GM03348 (cell line): ENCODE measurements around the gene NIP7.
"Not testable (repeated sequence)": the region's sequence is repeated elsewhere in the genome, so short reads cannot be mapped to it uniquely, and the experiment has no call there.

ENCODE experiments used
- DNase-seq: peaks from one replicate; pipeline ENCODE4 v3.0.0; 2012; ENCODE audit warnings: low spot score

Gene NIP7

DNA sequence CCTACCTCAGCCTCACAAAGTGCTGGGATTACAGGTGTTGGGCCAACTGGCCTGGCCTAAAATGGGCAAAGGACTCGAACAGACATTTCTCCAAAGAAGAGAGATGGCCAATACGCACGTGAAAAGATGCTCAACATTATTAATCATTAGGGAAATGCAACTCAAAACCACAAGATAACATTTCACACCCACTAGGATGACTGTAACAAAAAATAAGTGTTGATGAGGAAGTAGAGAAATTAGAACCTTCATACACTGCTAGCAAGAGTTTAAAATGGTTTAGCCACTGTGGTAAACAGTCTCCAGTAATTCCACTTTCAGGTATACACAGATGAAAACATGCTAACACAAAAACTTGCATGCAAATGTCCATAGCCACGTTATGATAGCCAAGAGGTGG, 6.4 kb downstream of the NIP7 start:
- DNase-seq, result no peak

DNA sequence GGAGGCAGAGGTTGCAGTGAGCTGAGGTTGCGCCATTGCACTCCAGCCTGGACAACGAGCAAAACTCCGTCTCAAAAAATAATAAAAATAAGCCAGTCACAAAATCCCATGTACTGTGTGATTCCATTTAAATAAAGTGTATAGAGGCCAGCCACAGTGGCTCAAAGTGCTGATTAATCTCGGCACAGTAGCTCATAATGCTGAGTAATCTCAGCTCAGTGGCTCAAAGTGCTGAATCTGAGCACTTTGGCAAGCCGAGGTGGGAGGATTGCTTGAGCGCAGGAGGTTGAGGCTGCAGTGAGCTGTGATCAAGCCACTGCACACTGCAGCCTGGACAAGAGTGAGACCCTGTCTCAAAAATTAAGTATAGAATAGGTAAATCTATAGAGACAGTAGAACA, 7.1 kb downstream of the NIP7 start:
- DNase-seq, result no peak

DNA sequence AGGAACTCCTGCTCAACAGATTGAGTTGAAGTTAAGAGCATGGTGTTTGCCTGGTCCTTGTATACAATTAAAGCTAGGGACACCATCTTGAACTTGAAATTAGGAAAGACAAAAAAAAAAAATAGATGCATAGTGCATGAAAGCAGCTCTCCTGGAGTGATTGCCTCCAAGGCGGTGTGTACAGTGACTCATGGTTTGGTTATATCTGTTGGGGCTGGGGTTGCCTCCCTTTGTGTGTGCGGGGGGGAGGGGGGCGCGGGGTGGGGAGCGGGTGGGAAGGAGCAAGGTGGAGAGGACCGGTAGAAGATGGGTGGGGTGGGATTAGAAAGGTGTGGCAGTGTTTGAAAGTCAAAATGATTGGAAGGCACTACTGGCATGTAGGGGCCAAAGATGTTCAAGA, 8.7 kb downstream of the NIP7 start:
- no peak for DNase-seq

DNA sequence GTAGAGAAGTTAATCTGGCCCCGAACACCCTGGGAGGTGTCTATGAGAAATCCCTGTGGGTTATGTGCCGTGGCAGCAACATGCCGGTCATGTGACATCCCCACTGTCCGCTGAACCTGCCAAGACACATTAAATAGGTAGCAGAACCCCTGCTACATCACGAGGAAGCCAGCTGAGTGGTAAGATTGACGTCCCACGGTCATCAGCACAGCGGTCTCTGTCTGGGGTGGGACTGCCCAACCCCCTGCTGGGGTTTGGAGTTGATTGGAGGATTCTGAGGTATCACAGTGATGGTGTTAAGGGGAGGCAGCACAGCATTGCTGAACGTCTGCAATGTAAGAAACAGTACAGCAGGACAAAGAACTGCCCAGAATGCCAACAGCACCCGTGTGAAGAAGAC, 10.0 kb downstream of the NIP7 start:
- DNase-seq, result no peak

DNA sequence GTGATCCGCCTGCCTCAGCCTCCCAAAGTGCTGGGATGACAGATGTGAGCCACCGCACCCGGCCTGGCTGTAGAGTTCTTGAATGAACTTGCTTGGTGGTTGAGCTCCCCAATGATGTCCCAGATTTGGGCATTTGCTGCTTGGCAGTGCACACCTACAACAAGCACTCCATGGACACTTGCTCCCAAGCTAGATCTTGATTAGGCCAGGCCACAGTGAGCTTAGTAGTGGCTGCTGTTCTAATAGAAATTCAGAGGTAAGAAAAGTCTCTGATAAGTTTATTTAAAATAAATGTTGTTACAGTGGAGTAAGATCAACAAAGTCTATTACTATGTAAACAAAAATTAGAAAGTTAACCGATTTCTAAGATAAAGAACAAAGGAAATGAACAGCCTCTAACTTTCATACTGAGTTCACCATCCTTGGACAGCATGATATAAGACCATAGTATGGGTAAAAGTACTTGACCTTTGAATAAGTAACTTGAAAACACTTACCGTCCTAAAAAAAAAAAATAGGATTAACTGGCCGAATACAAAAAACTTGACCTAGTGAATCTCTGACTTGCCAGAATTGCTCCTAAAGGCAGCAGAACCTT, 11.1 kb downstream of the NIP7 start:
- DNase-seq, result no peak

DNA sequence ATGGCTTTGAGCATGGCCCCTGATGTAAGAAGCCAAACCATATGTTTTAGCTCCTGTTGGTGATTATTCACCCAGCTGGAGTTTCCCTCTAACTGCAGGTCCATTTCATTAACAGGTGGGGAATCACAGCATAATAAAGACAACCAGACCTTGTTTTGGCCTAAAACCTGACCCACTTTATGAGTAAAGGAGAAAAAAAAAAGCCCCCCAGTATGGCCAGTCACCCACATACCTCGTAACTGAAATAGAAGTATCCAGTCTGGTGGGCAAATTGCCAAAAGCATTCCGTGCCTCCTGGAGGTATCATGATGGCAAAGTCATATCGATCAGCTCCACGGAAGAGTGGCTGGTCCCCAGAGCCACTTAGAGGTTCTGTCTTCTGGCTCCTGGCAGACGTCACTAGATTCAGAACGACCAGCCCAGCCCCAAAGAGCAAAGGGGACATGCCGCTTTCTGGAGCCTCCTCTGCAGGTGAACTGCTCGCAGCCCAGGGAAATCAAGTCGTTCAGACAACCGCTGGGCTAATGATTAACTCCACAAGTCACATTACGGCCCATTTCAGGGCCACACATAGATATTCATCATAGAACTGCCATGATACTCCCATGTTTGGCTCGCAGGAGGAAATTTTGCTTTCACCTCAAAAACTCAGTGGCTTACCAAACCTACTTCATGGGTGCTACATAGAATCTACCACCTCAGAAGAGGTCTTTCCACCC, 11.9 kb downstream of the NIP7 start, which contains the start of gene TMED6:
Gene TMED6 (minus strand): TSS at position 478 of the 719 bp plus-strand sequence. CDS start 33 bp downstream, at position 445.
- no peak for DNase-seq

DNA sequence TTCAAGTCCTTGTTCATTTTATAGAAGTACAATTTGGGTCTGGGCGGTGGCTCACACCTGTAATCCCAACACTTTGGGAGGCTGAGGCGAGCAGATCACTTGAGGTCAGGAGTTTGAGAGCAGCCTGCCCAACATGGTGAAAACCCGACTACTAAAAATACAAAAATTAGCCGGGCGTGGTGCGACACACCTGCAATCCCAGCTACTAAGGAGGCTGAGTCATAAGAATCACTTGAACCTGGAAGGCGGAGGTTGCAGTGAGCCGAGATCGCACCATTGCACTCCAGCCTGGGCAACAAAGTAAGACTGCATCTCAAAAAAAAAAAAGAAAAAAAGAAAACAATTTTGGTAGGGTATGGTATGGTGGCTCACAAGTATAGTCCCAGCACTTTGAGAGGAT, 20.5 kb downstream of the NIP7 start:
- DNase-seq, result not testable (repeated sequence)

DNA sequence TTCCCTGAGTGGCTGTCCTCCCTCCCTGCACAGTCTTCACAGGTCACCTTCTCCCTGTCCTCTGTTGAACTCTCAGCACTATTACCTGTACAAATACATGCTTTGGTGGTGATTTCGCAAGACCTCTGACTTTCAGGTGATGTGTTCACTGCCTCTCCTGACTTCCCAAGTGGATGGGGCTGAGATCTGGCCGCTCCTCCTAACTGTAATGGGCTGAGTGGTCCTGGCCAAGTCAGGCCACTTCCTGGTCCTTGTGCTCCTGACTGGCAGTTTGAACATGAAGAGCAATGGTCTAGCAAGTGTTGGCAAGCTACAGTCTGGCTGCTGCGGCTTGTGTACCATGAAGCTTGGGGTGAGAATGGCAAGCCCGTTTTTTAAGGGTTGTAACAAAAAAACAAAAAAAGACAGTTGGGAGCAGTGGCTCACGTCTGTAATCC, 23.7 kb downstream of the NIP7 start:
- no peak for DNase-seq

DNA sequence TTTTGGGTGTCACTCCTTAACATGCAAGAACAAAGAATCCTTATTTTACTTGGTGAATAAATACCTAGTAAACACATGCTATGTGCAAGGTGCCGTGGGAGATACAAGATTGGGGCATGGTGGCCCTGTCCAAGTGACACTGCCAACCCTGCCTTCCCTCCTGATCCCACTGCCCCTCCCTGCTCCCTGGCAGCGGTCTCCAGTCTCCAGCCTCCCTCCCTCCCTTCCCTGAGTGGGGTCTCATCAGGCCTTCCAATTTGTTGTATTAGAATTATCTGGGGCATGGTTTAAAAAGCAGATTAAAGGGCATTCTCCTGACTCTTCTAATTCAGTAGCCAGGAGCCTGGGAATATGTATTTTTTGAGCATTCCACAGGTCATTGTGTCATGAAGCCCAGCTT, 24.5 kb downstream of the NIP7 start:
- no peak for DNase-seq

DNA sequence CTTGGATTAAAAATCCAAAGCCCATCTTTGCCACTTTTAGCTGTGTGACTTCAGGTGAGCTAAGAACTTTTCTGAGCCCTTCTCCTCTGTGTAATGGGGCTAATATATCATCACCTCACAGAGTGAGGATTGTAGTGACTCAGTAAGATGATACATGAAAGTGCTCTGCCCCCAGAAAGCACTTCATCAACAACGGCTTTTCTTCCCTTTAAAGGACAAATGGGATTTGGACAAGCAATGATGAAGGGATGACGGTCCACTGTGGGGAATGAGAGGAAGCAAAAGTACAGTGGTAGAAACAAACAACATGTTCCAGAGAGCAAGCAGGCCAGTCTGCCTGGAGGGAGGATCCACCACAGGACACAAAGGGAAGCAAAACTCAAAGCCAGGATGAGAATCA, 26.3 kb downstream of the NIP7 start:
- no peak for DNase-seq

DNA sequence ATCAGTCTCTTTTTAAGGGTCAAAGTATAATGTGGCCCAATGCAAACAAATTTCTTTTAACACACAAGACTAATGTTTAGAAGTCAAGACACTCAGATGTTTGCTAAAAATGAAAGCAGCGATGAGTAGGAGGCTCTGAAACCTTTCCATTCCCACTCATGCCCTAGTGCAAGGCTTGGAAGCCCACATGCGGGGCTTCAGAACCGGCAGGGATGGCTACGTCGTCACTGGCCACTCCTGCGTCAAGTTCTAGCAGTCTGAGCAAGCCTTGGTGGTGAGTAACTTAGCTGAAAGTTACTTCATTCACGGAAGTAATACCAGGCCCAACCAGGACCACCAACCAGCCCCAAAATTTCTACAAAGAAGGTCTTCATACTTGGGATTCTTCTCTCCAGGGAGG, 26.9 kb downstream of the NIP7 start:
- no peak for DNase-seq

DNA sequence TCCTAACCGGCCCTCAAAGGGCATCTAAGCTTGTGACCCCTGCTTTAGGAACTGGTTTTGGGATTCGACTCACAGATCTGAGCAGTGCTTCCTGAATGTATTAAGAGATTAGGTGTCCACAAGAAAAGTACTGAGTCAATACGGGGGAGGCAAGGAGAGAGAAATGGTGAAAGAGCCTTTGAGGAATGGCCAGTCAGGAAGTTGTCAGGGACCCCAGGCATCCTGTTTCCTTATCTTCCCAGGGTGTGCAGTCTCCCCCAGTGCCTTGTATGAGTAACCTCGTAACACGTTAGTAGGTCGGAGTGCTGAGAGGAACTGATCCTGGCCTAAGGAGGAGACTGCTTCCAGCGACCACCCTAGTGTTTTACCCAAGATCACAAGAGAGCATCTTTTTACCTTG, 28.4 kb downstream of the NIP7 start:
- DNase-seq, result no peak

DNA sequence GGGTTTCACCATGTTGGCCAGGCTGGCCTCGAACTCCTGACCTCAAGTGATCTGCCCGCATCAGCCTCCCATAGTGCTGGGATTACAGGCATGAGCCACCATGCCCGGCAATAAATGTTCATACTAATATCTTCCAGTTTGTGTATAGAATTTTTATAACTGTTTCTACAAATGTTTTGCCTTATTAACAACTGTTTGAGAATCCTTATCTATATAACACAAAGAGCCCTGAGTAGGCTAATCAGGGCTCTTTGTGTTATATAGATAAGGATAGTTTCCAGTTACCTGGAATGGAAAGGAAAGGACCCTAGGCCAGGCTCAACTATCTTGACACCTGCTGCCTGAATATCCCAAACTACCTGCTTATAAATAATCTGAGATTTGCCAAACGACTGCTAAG, 29.3 kb downstream of the NIP7 start:
- no peak for DNase-seq

DNA sequence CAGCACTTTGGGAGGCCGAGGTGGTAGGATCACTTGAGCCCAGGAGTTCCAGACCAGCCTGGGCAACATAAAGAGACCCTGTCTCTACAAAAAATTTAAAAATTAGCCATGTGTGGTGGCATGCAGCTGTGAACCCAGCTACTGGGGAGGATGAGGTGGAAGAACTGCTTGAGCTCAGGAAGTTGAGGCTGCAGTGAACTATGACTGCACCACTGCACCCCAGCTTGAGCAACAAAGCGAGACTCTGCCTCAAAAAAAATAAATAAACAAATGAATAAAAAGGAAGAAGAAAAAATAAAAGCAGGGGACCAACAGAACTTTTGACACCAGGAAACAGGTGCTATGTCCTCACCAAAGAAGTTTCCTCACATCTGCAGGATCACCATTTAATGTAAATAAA, 32.0 kb downstream of the NIP7 start:
- no peak for DNase-seq

DNA sequence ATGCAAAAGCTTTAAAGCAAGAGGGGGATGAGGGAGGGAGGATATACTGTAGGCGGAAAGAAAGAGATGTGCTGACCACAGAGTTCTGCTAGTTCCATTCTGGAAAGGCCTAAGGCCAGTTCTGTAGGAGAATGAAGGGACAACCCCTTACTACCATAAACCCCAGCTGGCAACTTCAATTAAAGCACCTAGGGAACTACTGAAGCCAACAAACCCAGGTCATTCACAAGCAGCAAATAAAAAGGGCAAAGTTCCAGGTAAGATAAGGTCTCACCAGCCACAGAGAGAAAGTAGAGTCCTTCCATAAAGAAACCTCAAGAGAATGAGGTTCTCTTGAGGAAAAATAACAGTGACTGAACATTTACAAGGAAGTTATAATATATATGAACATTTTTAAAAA, 33.4 kb downstream of the NIP7 start:
- DNase-seq, result no peak

DNA sequence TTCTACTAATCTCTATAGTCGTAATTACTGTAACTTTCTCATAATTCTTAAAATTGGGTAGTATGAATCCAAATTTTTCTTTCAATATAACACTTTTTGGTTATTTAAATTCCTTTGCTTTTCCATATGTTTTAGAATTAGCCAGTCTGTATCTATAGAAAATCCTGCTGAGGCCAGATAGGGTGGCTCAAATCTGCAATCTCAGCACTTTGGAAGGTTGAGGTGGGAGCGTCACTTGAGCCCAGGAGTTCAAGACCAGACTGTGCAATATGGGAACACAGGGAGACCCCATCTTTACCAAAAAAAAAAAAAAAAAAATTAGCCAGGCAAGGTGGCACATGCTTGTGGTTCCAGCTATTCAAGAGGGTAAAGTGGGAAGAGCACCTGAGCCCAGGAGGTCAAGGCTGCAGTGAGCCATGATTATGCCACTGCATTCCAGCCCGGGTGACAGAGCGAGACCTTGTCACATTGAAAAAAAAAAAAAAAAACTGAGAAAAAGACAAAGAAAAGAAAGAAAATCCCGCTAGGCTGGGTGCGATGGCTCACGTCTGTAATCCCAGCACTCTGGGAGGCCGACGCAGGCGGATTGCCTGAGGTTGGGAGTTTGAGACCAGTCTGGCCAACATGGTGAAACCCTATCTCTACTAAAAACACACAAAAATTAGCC, 37.0 kb downstream of the NIP7 start:
- no peak for DNase-seq

DNA sequence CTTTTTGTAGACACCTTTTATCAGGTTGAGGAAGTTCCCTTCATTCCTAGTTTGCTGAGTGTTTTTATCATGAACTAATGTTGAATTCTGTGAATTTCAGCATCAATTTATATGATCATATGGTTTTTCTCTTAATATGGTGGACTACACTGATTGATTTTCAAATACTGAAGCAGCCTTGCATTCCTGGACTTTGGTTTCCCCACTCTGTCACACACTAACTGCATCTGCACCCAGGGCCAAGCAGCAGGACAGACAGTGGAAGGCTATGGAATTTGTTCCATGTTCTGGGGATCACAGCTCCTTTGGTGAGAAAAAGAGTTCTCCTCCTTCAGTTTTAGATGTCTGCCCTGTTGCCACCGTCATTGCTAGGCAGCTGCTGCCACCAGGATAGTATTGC, 38.5 kb downstream of the NIP7 start:
- DNase-seq, result no peak

DNA sequence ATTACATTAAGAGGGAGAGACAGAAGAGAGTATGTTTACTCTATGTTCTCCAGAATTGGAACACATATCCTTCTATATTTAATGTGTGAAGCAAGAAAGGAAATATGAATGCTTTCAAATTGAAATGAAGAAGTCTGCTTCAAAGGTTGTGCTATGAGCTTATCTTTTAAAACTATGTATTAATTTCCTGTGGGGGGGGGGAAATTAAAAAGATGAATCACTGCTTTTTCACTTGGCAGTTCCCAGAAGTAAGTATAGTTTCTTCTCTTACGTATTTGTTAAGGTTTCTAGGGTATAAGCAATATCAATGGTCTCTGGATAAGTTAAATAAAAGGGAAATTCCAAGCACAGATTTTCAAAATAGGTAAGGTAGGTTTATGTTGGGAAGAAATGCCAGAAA, 39.2 kb downstream of the NIP7 start:
- DNase-seq, result no peak

DNA sequence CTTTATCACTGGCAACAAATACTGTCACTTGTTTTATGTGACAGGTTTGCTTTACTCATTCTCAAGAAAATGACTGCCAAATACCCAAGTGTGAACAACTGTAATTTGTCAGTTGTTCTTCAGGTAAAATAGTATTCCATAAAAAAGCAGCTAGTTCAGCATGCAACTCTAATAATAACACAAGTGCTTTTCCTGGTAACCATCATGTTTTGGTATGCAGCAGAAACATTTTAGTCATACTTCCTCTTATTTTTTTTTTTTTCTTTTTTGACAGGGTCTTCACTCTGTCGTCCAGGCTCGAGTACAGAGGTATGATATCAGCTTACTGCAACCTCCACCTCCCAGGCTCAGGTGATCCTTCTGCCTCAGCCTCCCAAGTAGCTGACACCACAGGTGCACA, 41.7 kb downstream of the NIP7 start:
- DNase-seq, result no peak

DNA sequence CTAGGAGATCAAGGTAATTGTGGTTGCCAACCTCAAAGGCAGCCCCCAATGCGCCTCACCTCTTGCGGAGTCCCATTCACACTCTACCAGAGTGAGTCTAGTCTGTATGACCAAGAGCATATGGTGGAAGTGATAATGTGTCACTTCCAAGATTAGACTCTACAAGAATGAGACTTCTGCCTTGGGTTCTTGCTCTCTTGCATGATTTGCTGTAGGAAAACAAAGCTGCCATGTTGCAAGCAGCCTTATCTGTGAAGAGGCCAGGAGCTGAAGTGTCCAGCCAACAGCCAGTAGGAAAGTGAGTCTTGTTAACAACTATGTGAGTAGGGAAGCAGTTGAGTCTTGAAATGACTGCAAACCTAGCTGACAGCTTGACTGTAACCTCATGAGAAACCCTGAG, 42.8 kb downstream of the NIP7 start:
- no peak for DNase-seq

DNA sequence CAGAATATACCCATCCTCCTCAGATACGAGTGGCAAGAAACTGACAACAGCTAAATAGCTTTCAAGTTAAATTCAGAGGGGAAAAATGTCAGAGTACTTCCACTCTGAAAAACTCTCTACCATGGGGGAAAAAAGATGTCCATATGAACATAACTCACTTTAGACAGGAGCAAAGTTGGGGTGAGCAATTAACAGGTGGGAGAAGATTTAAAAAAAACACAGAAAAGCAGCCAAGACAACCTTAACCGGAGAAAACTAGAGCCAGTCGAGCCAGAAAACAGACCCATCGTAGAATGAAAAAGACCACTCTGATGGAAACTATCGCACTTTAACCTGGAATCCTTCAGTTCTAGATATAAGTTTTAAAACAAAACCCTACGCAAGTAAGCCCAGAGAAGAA, 45.4 kb downstream of the NIP7 start:
- DNase-seq, result no peak

DNA sequence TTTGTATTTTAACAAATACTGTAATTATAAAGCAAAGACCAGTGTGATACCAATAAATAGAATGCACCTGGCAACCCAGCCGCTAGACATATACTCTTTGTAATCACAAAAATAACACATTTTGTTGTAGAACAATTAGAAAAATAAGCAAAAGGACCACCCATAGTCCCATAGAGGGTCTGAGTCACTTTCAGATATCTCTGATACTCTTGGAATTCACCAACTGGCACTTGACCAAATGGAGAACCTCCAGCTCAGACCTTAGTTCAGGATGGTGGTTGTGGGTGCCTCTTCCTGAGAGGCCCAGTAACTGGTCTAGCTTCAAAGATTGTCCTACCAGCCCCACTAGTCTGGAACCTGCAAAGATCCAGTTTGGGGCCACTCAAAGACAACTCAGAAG, 47.0 kb downstream of the NIP7 start:
- no peak for DNase-seq
